ENCODE measurements around the gene FOSB. TPM values are rescaled to one million over a fixed set of nuclear protein-coding genes. Genes with fewer than 3 reads are reported as not detected.

The FOSB gene
- total and polyA plus RNA-seq, 9 of the 15 experiments (the other 6 are each of a cell fraction or from before 2014, with no cell fraction given) = 0.11 to 2.7 (median 0.73) TPM

GRCh38 chr19:45485305-45486077 lies 17.7 kb downstream of the FOSB start (continued):
- TF ChIP-seq IRF1 (CRISPR knock-in tag; IDR thresholded peaks at IDR 0.05; ENCODE audit: borderline replicate concordance) = no peak
- no peak for TF ChIP-seq SMAD4 (CRISPR knock-in tag; conservative IDR thresholded peaks at IDR 0.05)
- TF ChIP-seq ZNF408 (CRISPR knock-in tag; IDR thresholded peaks at IDR 0.05; ENCODE audit: low read depth) = no peak
- TF ChIP-seq ZFP1 (CRISPR knock-in tag; IDR thresholded peaks at IDR 0.05) = no peak
- TF ChIP-seq NR2C1 (IDR thresholded peaks at IDR 0.05) = no peak
- peak; percentile 53 for TF ChIP-seq NR2C1 (tag; IDR thresholded peaks at IDR 0.05)
- peak; percentile 50 for TF ChIP-seq NEUROD1 (IDR thresholded peaks at IDR 0.05; ENCODE audit: borderline replicate concordance, low read depth, low read length, partially characterized antibody)
- no peak for TF ChIP-seq STAT5A (IDR thresholded peaks at IDR 0.05; ENCODE audit: borderline replicate concordance, low read length)
- TF ChIP-seq CBX3 (IDR thresholded peaks at IDR 0.05; ENCODE audit: borderline replicate concordance in 1 of 2, low read length in 2 of 2) = no peak; a peak in 1 of 3 replicates
- TF ChIP-seq PHF21A (IDR thresholded peaks at IDR 0.05; ENCODE audit: borderline replicate concordance, low read depth) = peak; percentile 60; the same call in 1 of the 2 replicates
- TF ChIP-seq HOXB6 (CRISPR knock-in tag; IDR thresholded peaks at IDR 0.05; ENCODE audit: borderline replicate concordance) = no peak
- peak; percentile 52 for TF ChIP-seq MAFF (IDR thresholded peaks at IDR 0.05; ENCODE audit: low read length)
- TF ChIP-seq COPS2 (conservative IDR thresholded peaks at IDR 0.05) = no peak
- TF ChIP-seq NKRF (IDR thresholded peaks at IDR 0.05; ENCODE audit: borderline replicate concordance) = no peak
- TF ChIP-seq JUND (IDR thresholded peaks at IDR 0.05; ENCODE audit: borderline replicate concordance, low read depth, low read length) = 0 out of 2 replicates have a peak, but pooled peaks have one; percentile 24
- TF ChIP-seq JUND (tag; IDR thresholded peaks at IDR 0.05; ENCODE audit: borderline replicate concordance, low read depth, low read length) = peak; percentile 29; the same call in 1 of the 3 replicates
- TF ChIP-seq XRCC4 (IDR thresholded peaks at IDR 0.05; ENCODE audit: extremely low read depth, insufficient read depth, insufficient read length) = no peak
- TF ChIP-seq NCOA6 (IDR thresholded peaks at IDR 0.05) = no peak
- 0 out of 2 replicates have a peak, but pooled peaks have one; percentile 61 for TF ChIP-seq LCOR (CRISPR knock-in tag; IDR thresholded peaks at IDR 0.05)
- no peak for TF ChIP-seq KHSRP (IDR thresholded peaks at IDR 0.05)
- no peak for TF ChIP-seq NCOA4 (IDR thresholded peaks at IDR 0.05; ENCODE audit: partially characterized antibody)
- TF ChIP-seq FOS (IDR thresholded peaks at IDR 0.05; ENCODE audit: extremely low read depth, insufficient read length) = no peak
- TF ChIP-seq HNRNPUL1 (IDR thresholded peaks at IDR 0.05; ENCODE audit: low read length) = no peak
- no peak for TF ChIP-seq NFRKB (IDR thresholded peaks at IDR 0.05; ENCODE audit: low read depth)
- no peak for TF ChIP-seq ATF1 (CRISPR knock-in tag; IDR thresholded peaks at IDR 0.05)
- peak; percentile 51; the same call in 1 of the 2 replicates for TF ChIP-seq ATF1 (tag; IDR thresholded peaks at IDR 0.05)
- peak; percentile 92 for TF ChIP-seq ZNF644 (tag; IDR thresholded peaks at IDR 0.05; ENCODE audit: low read depth)
- peak; percentile 99 for TF ChIP-seq ZNF143 (CRISPR knock-in tag; IDR thresholded peaks at IDR 0.05)
- TF ChIP-seq SPI1 (IDR thresholded peaks at IDR 0.05; ENCODE audit: borderline replicate concordance, low read depth, low read length) = peak; percentile 35; the same call in 1 of the 2 replicates
- TF ChIP-seq GATAD2A (IDR thresholded peaks at IDR 0.05) = no peak
